GM19238 (cell line): Measurements from ENCODE around the gene RHOT1.
"Not testable (repeated sequence)": the region's sequence is repeated elsewhere in the genome, so short reads cannot be mapped to it uniquely, and the experiment has no call there.

ENCODE experiments used
- DNase-seq: peaks from one replicate; pipeline ENCODE4 v3.0.0; 2011; ENCODE audit warnings: low spot score; ENCODE audit not compliant: insufficient read length

The RHOT1 gene

GRCh38 chr17:32123782-32124181, 18.5 kb upstream of the RHOT1 start:
- no peak for DNase-seq

GRCh38 chr17:32124985-32125847, 17.1 kb upstream of the RHOT1 start:
- DNase-seq: no peak

DNA sequence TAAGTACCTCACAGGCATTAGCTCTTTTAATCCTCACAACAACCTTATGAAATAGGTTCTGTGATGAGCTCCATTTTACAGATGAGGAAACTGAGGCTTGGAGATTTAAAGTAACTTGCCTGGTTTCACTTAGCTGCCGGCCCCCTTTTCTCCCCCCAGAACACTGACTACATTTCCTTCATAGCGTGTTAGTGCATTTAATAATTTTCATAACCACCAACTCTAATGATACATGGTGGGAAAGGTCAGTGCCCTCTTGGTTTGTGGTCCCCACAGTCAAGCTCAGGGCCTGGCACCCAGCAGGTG, 16.5 kb upstream of the RHOT1 start:
- no peak for DNase-seq

- DNase-seq: no peak
These were observed 16.0 kb upstream of the RHOT1 start for GRCh38 chr17:32126325-32126724.

DNA sequence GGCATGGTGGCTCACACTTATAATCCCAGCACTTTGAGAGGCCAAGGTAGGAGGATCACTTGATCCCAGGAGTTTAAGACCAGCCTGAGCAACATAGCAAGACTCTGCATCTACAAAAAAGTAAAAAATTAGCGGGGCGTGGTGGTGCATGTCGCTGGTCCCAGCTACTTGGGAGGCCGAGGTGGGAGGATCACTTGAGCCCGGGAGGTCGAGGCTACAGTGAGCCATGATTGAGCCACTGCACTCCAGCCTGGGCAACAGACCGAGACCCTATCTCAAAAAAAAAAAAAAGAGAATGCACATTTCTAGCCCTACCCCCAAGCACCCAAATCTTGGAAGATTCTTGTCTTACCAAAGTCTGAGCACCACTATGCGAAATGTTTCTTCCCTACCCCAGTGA, 15.6 kb upstream of the RHOT1 start:
- DNase-seq: no peak

DNA sequence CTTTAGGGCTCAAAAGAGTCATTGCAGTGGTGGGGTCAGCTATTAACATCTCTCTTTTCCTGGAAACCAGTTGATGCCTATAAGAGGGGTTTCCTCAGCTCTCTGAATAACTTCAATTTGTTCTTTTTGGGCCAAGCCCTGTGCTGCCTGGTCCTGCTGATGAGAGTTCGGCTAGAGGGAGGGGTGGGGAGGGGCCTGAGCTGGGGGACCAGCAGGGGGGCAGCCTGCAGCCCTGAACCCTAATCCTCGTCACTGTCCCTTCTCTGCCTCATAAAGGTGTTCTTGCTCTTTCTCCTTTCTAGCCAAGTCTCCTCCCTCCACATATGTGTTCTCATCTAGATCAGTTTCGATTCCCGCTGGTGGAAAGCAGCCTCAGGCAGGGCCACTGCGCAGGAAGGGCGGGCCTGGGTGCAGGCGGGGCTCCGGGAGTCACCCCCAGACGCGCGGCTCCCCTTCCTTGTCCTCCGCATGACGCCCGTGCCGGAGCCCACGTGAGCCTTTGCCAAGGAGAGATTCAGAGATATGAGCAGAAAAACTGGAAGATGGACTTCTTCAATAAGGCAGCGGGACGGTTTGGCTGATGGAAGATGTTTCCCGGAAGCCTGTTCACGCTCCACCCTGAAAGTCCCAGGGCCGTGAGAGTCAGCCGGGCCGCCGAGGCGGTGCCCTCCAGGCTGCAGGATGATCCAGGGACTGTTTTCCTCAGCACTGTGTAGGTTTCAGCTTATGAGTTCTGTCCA, 15.0 kb upstream of the RHOT1 start:
- peak; percentile 68 for DNase-seq

- not testable (repeated sequence) for DNase-seq
These were observed 13.8 kb upstream of the RHOT1 start for GRCh38 chr17:32128470-32128869.

DNA sequence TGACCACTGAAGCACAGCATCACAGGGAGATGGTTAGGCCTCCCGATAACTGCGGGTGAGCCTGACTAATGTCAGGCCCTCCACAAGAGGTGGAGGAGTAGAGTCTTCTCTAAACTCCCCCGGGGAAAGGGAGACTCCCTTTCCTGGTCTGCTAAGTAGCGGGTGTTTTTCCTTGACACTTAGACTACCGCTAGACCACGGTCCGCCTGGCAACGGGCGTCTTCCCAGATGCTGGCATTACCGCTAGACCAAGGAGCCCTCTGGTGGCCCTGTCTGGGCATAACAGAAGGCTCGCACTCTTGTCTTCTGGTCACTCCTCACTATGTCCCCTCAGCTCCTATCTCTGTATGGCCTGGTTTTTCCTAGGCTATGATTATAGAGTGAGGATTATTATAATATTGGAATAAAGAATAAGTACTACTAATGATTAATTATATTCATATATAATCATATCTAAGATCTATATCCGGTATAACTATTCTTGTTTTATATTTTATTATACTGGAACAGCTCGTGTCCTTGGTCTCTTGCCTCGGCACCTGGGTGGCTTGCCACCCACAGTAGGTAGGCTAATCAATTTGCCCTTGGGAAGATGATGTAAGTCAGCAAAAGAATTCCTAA, 6.7 kb upstream of the RHOT1 start:
- not testable (repeated sequence) for DNase-seq

GRCh38 chr17:32136856-32137255, 5.4 kb upstream of the RHOT1 start:
- DNase-seq: no peak

DNA sequence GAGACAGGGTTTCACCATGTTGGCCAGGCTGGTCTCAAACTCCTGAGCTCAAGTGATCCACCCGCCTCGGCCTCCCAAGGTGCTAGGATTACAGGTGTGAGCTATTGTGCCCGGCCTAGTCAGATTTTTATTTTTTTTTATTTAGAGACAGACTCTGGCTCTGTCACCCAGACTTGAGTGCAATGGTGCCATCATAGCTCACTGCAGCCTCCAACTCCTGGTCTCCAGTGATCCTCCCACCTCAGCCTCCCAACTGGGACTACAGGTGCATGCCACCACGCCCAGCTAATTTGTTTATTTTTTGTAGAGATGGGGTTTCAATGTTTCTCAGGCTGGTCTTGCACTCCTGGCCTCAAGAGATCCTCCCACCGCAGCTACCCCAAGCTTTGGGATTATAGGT, 2.8 kb upstream of the RHOT1 start:
- not testable (repeated sequence) for DNase-seq

GRCh38 chr17:32141258-32141657, 1.0 kb upstream of the RHOT1 start:
- DNase-seq: no peak

DNA sequence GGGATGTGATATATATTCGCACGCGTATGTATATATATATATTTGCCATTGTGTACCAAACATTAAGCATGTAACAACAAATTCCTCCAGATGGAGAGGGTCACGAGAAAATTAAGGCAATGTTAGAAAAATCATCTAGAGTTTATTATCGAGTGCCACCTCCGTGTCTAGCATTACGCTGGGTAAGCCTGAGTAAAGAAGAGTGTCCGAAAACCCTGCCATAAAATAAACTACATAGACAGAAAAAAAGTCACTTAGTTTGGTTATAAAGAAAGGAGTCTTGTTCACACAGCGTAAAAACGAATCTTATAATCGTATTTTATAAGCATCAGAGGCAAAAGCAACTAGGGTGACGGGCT, 644 bp upstream of the RHOT1 start:
- no peak for DNase-seq

DNA sequence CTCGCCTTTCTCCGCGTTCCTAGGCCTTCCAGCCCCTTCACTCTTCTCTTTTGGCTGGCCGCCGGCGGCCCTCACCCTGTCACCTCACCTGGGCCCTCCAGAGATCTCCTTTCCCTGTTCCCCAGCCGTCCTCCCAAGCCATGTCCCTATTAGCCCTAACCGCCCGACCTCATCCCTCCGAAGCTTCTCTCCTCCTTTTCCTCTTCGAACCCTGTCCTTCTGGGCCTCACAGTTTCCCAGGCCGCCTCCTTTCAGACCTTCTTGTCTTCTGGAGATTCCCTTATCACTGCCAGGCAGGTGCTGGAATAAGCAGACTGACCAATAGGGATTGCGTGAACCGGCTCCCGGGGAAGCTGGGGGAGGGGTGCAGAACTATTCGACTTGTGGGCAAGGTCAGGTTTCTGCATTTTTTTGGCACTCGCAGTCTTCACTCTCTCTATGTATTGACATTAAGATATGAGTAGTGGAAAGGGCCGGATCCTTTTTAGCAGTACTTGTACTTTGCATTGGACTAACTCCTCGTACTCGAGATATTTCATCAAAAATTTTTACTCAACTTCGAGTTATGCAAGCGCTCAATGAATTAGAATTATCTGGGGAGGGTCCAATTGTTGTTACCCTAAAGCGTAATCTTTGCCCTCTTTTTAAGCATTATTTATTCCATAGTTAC, 690 bp downstream of the RHOT1 start:
- no peak for DNase-seq

GRCh38 chr17:32143527-32143870, 1.2 kb downstream of the RHOT1 start:
- DNase-seq: no peak

GRCh38 chr17:32144442-32144841, 2.1 kb downstream of the RHOT1 start:
- DNase-seq: not testable (repeated sequence)

- DNase-seq: no peak
These were observed 6.0 kb downstream of the RHOT1 start for GRCh38 chr17:32148351-32148750.

DNA sequence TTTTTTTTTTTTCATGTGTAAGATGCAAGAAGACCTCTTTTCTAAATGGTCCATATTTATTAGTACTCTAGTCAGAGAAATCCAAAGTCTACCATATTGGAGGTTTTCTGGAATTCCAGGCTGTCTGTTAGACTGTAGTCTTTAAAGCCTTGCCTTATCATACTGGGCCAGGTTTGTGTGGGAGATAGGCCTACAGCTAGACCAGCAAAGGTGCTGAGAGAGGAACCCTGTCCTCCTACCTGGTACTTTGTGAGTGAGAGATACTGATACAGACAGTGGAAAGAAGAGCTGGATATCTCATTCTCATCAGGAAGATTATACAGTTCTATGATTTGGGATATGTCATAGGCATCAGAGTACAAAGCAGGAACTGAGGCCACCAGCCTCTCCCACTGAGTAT, 8.1 kb downstream of the RHOT1 start:
- no peak for DNase-seq

DNA sequence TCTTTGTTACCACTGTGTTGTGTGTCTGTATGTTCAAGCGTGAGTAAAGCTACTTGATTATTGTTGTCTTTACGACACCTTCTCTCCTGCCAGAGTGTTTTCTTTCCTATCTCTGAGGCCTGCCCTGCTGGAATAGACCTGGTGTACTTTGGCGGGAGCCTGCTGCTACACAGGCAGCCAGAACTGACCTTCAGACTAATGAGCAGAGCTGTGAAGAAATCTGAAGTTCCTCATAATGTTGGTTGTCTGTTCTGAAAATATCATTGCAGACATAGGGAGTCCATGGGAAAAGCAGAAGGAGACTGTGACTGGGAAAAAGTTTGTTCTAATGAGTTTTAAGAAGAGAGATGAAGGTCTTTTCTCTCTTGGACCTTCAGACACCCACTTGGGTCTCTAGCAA, 9.8 kb downstream of the RHOT1 start:
- DNase-seq: no peak

GRCh38 chr17:32155896-32156295, 13.6 kb downstream of the RHOT1 start:
- no peak for DNase-seq

- no peak for DNase-seq
These were observed 14.4 kb downstream of the RHOT1 start for GRCh38 chr17:32156656-32157055.

DNA sequence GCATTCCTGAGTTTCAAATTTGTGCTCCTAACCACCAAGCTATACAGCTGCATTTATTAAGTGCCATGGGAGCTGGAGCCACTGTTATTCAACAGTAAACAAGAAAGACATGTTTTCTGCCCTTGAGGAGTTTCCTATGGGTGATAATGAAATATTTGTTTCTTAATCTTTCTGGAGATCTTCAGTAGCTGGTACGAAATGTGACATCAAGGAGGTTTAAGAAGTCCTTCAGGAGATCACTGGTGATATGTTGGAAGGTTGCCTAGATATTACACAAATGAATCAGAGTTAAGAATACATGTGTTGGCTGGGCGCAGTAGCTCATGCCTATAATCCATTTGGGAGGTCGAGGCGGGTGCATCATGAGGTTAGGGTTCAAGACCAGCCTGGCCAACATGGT, 14.9 kb downstream of the RHOT1 start:
- DNase-seq: no peak
